ENCODE data around the gene ROCK2.
"Not testable (repeated sequence)": the region's sequence is repeated elsewhere in the genome, so short reads cannot be mapped to it uniquely, and the experiment has no call there.

ROCK2 gene

DNA sequence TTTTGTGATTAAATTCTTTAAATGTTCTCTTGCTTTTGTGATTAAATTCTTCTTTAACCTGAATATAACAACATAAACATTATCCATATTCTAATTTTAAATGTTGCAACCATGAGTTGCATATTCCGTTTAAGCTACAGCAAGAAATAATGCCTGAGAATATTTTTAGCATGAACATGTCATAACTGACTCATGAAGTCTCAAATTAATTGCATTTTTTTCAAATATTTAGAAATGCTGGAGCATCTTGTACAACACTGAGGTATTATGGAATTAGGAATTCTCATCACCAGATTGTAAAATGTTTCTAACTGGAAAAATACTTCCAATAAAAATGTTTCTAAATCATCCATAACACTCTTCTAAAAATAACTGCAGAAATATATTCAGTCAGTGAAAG lies 14.7 kb downstream of the ROCK2 start:
- peaks cover 91% of the 10 kb centered on the region for H3K79me2 ChIP-seq (ENCODE audit: insufficient read depth, low read length)
- H3K4me1 ChIP-seq (ENCODE audit: insufficient read depth, low read length, poor library complexity, severe bottlenecking), result peaks cover 40% of the 10 kb centered on the region
- H3K9me2 ChIP-seq (replicated peaks; ENCODE audit: low read depth, low read length), result no peaks in the 10 kb centered on the region
- H2AFZ ChIP-seq (ENCODE audit: low read length), result no peak overlapping the region
- no peaks in the 10 kb centered on the region for H3K9me3 ChIP-seq (ENCODE audit: insufficient read depth, low read depth, low read length)
- H3K27me3 ChIP-seq (ENCODE audit: insufficient read depth, low read length, poor library complexity, severe bottlenecking), result no peaks in the 10 kb centered on the region
- peak overlapping the region; percentile 50 for H3K4me2 ChIP-seq (ENCODE audit: low read depth, low read length, poor library complexity, severe bottlenecking)
- no peak overlapping the region for H3K9ac ChIP-seq (ENCODE audit: low read depth, low read length, poor library complexity, severe bottlenecking)
- peaks cover 77% of the 10 kb centered on the region for H4K20me1 ChIP-seq (ENCODE audit: insufficient read depth, low read length, poor library complexity, severe bottlenecking)
- H3K4me3 ChIP-seq (ENCODE audit: low read length, poor library complexity, severe bottlenecking), result peak overlapping the region; percentile 33
- no peaks in the 10 kb centered on the region; the same call in 1 of the 2 replicates for H3F3A ChIP-seq (ENCODE audit: low read depth)
- no peak for TF ChIP-seq EZH2phosphoT487 (IDR thresholded peaks at IDR 0.05; ENCODE audit: borderline replicate concordance)
- TF ChIP-seq, protein P1, sequence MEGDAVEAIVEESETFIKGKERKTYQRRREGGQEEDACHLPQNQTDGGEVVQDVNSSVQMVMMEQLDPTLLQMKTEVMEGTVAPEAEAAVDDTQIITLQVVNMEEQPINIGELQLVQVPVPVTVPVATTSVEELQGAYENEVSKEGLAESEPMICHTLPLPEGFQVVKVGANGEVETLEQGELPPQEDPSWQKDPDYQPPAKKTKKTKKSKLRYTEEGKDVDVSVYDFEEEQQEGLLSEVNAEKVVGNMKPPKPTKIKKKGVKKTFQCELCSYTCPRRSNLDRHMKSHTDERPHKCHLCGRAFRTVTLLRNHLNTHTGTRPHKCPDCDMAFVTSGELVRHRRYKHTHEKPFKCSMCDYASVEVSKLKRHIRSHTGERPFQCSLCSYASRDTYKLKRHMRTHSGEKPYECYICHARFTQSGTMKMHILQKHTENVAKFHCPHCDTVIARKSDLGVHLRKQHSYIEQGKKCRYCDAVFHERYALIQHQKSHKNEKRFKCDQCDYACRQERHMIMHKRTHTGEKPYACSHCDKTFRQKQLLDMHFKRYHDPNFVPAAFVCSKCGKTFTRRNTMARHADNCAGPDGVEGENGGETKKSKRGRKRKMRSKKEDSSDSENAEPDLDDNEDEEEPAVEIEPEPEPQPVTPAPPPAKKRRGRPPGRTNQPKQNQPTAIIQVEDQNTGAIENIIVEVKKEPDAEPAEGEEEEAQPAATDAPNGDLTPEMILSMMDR (conservative IDR thresholded peaks at IDR 0.05; ENCODE audit: low read length), result no peak
- H3K36me3 ChIP-seq (ENCODE audit: insufficient read depth, low read length), result no peaks in the 10 kb centered on the region

GRCh38 chr2:11328522-11328921 lies 15.9 kb downstream of the ROCK2 start:
- peaks cover 77% of the 10 kb centered on the region for H4K20me1 ChIP-seq (ENCODE audit: insufficient read depth, low read length, poor library complexity, severe bottlenecking)
- H3K79me2 ChIP-seq (ENCODE audit: insufficient read depth, low read length), result peaks cover 91% of the 10 kb centered on the region

DNA sequence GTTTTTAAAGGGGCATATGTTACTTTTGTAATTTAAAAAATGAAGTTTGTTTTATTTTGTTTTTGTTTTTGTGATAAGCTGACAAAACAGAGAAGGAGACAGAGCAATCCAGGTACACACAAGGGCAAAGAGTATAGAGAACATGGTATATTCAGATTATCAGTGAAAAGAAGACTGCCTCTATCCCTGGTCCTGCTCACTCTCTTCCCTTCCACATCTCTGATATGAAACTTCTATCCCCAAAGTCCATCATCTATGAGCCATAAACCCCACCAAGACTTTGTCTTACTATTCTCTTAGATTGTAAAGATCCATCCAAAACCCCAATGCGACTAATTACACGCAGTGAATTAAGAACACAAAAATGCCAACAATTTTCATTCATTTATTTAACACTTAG lies 16.6 kb downstream of the ROCK2 start:
- Histone ChIP-seq H3F3A (ENCODE audit: low read depth) (no peaks in the 10 kb centered on the region; the same call in 1 of the 2 replicates), H4K20me1 (ENCODE audit: insufficient read depth, low read length, poor library complexity, severe bottlenecking) (peaks cover 76% of the 10 kb centered on the region), H3K27me3 (ENCODE audit: insufficient read depth, low read length, poor library complexity, severe bottlenecking) (no peaks in the 10 kb centered on the region), H3K9me3 (ENCODE audit: insufficient read depth, low read depth, low read length) (no peaks in the 10 kb centered on the region), H3K4me1 (ENCODE audit: insufficient read depth, low read length, poor library complexity, severe bottlenecking) (peaks cover 43% of the 10 kb centered on the region), H3K4me2 (ENCODE audit: low read depth, low read length, poor library complexity, severe bottlenecking) (no peak overlapping the region), H3K9me2 (replicated peaks; ENCODE audit: low read depth, low read length) (no peaks in the 10 kb centered on the region), H3K79me2 (ENCODE audit: insufficient read depth, low read length) (peaks cover 91% of the 10 kb centered on the region), H3K4me3 (ENCODE audit: low read length, poor library complexity, severe bottlenecking) (no peak overlapping the region), H3K9ac (ENCODE audit: low read depth, low read length, poor library complexity, severe bottlenecking) (no peak overlapping the region), H3K36me3 (ENCODE audit: insufficient read depth, low read length) (no peaks in the 10 kb centered on the region), H2AFZ (ENCODE audit: low read length) (no peak overlapping the region)
- TF ChIP-seq, protein P1 (conservative IDR thresholded peaks at IDR 0.05; ENCODE audit: low read length), result no peak
- TF ChIP-seq EZH2phosphoT487 (IDR thresholded peaks at IDR 0.05; ENCODE audit: borderline replicate concordance), result no peak

More at GRCh38 chr2:11328522-11328921, 15.9 kb downstream of the ROCK2 start:
- H3K4me1 ChIP-seq (ENCODE audit: insufficient read depth, low read length, poor library complexity, severe bottlenecking), result peaks cover 40% of the 10 kb centered on the region
- H3K4me2 ChIP-seq (ENCODE audit: low read depth, low read length, poor library complexity, severe bottlenecking); H3K4me3 ChIP-seq (ENCODE audit: low read length, poor library complexity, severe bottlenecking); H3F3A ChIP-seq (ENCODE audit: low read depth); H3K36me3 ChIP-seq (ENCODE audit: insufficient read depth, low read length); H3K27me3 ChIP-seq (ENCODE audit: insufficient read depth, low read length, poor library complexity, severe bottlenecking); H3K9ac ChIP-seq (ENCODE audit: low read depth, low read length, poor library complexity, severe bottlenecking); H3K9me3 ChIP-seq (ENCODE audit: insufficient read depth, low read depth, low read length); H2AFZ ChIP-seq (ENCODE audit: low read length); H3K9me2 ChIP-seq (replicated peaks; ENCODE audit: low read depth, low read length): not testable (repeated sequence)

- Histone ChIP-seq H3K79me2 (ENCODE audit: insufficient read depth, low read length) (peaks cover 91% of the 10 kb centered on the region), H4K20me1 (ENCODE audit: insufficient read depth, low read length, poor library complexity, severe bottlenecking) (peaks cover 80% of the 10 kb centered on the region)
Measured at GRCh38 chr2:11326677-11327211, 17.7 kb downstream of the ROCK2 start.

More at GRCh38 chr2:11326677-11327211, 17.7 kb downstream of the ROCK2 start:
- H3K4me2 ChIP-seq (ENCODE audit: low read depth, low read length, poor library complexity, severe bottlenecking), result peak overlapping the region; percentile 26
- no peaks in the 10 kb centered on the region for H3K9me2 ChIP-seq (replicated peaks; ENCODE audit: low read depth, low read length)
- TF ChIP-seq, protein P1 (conservative IDR thresholded peaks at IDR 0.05; ENCODE audit: low read length), result no peak
- TF ChIP-seq EZH2phosphoT487 (IDR thresholded peaks at IDR 0.05; ENCODE audit: borderline replicate concordance), result no peak
- no peak overlapping the region for H3K9ac ChIP-seq (ENCODE audit: low read depth, low read length, poor library complexity, severe bottlenecking)
- no peaks in the 10 kb centered on the region for H3K27me3 ChIP-seq (ENCODE audit: insufficient read depth, low read length, poor library complexity, severe bottlenecking)
- H3K4me1 ChIP-seq (ENCODE audit: insufficient read depth, low read length, poor library complexity, severe bottlenecking), result peaks cover 51% of the 10 kb centered on the region
- H3F3A ChIP-seq (ENCODE audit: low read depth), result no peaks in the 10 kb centered on the region; the same call in 1 of the 2 replicates
- no peak overlapping the region for H3K4me3 ChIP-seq (ENCODE audit: low read length, poor library complexity, severe bottlenecking)
- no peaks in the 10 kb centered on the region for H3K9me3 ChIP-seq (ENCODE audit: insufficient read depth, low read depth, low read length)
- H2AFZ ChIP-seq (ENCODE audit: low read length), result no peak overlapping the region
- H3K36me3 ChIP-seq (ENCODE audit: insufficient read depth, low read length), result no peaks in the 10 kb centered on the region

All from Loucy (cell line).